KOPT-K1 (cell line): ENCODE data around the gene CBLC.
"Not testable (repeated sequence)": the region's sequence is repeated elsewhere in the genome, so short reads cannot be mapped to it uniquely, and the experiment has no call there.

Experiments
- H3K27ac ChIP-seq: fragments of 200-600 bp; sonication (generic); 2 replicates; pipeline ENCODE4 v1.5.1; 2016; ENCODE audit warnings: antibody characterized with exemption, mild to moderate bottlenecking, low read depth, low read length; ENCODE audit not compliant: poor library complexity, severe bottlenecking
- H3K36me3 ChIP-seq: fragments of 200-600 bp; sonication (generic); 2 replicates; pipeline ENCODE4 v1.5.1; 2017; ENCODE audit warnings: antibody characterized with exemption, mild to moderate bottlenecking, low read length, moderate library complexity; ENCODE audit not compliant: insufficient read depth
- H3K9me3 ChIP-seq: fragments of 200-600 bp; sonication (generic); 2 replicates; pipeline ENCODE4 v1.5.1; 2017; ENCODE audit warnings: antibody characterized with exemption, low read length, mild to moderate bottlenecking; ENCODE audit not compliant: insufficient read depth, poor library complexity, severe bottlenecking

The CBLC gene

GRCh38 chr19:44832875-44833274 is 55.2 kb downstream of the CBLC start:
- H3K27ac ChIP-seq, H3K9me3 ChIP-seq, H3K36me3 ChIP-seq: not testable (repeated sequence)

GRCh38 chr19:44834399-44834798 is 56.7 kb downstream of the CBLC start:
- H3K27ac ChIP-seq, H3K9me3 ChIP-seq, H3K36me3 ChIP-seq: not testable (repeated sequence)

- Histone ChIP-seq H3K9me3 (no peaks in the 10 kb centered on the region), H3K36me3 (no peaks in the 10 kb centered on the region), H3K27ac (no peak overlapping the region)
These were observed 61.6 kb downstream of the CBLC start for GRCh38 chr19:44839276-44839675.

GRCh38 chr19:44840811-44841210 is 63.1 kb downstream of the CBLC start:
- Histone ChIP-seq H3K27ac (no peak overlapping the region), H3K36me3 (no peaks in the 10 kb centered on the region), H3K9me3 (no peaks in the 10 kb centered on the region)

- Histone ChIP-seq H3K36me3 (no peaks in the 10 kb centered on the region), H3K9me3 (no peaks in the 10 kb centered on the region), H3K27ac (no peak overlapping the region)
These were observed 63.5 kb downstream of the CBLC start for GRCh38 chr19:44841231-44841630.

- H3K27ac ChIP-seq: no peak overlapping the region
- H3K36me3 ChIP-seq: no peaks in the 10 kb centered on the region
- no peaks in the 10 kb centered on the region for H3K9me3 ChIP-seq
These were observed 67.6 kb downstream of the CBLC start for GRCh38 chr19:44845286-44845611.

GRCh38 chr19:44845612-44846454 is 68.1 kb downstream of the CBLC start, which contains the start of gene NECTIN2:
Gene NECTIN2 (plus strand): TSS chr19:44846297. CDS start chr19:44846526, 229 bp downstream.
- no peaks in the 10 kb centered on the region for H3K9me3 ChIP-seq
- no peak within 1 kb of the TSS for H3K27ac ChIP-seq
- no peaks in the 10 kb centered on the region for H3K36me3 ChIP-seq

- Histone ChIP-seq H3K36me3 (no peaks in the 10 kb centered on the region), H3K9me3 (no peaks in the 10 kb centered on the region), H3K27ac (no peak overlapping the region)
These were observed 68.9 kb downstream of the CBLC start for GRCh38 chr19:44846455-44847143.

GRCh38 chr19:44847144-44848035 is 69.7 kb downstream of the CBLC start:
- Histone ChIP-seq H3K27ac (no peak overlapping the region), H3K36me3 (no peaks in the 10 kb centered on the region), H3K9me3 (no peaks in the 10 kb centered on the region)

- Histone ChIP-seq H3K27ac (no peak overlapping the region), H3K36me3 (no peaks in the 10 kb centered on the region), H3K9me3 (no peaks in the 10 kb centered on the region)
These were observed 70.5 kb downstream of the CBLC start for GRCh38 chr19:44848036-44848811.

- no peaks in the 10 kb centered on the region for H3K9me3 ChIP-seq
- H3K36me3 ChIP-seq: no peaks in the 10 kb centered on the region
- H3K27ac ChIP-seq: no peak overlapping the region
These were observed 71.2 kb downstream of the CBLC start for GRCh38 chr19:44848812-44849447.
